Suprapubic skin (tissue), 3 donors: ENCODE data around the gene DDX25.

Source experiments
- EP300 ChIP-seq: sonication (generic); formaldehyde crosslinking; IDR thresholded peaks from one replicate; pipeline ENCODE4 v1.6.1; 2017; ENCODE audit warnings: antibody characterized with exemption
- TF ChIP-seq, protein P1 (sequence below), 2 donors: fragments of 200-600 bp in 1 of 2; fragments of 450-650 bp in 1 of 2; sonication (generic) in 1 of 2; IDR thresholded peaks; one replicate each; pipeline ENCODE4 v1.5.1; 2016 to 2019; ENCODE audit warnings: antibody characterized with exemption in 2 of 2, mild to moderate bottlenecking in 1 of 2, moderate library complexity in 1 of 2

DNA sequence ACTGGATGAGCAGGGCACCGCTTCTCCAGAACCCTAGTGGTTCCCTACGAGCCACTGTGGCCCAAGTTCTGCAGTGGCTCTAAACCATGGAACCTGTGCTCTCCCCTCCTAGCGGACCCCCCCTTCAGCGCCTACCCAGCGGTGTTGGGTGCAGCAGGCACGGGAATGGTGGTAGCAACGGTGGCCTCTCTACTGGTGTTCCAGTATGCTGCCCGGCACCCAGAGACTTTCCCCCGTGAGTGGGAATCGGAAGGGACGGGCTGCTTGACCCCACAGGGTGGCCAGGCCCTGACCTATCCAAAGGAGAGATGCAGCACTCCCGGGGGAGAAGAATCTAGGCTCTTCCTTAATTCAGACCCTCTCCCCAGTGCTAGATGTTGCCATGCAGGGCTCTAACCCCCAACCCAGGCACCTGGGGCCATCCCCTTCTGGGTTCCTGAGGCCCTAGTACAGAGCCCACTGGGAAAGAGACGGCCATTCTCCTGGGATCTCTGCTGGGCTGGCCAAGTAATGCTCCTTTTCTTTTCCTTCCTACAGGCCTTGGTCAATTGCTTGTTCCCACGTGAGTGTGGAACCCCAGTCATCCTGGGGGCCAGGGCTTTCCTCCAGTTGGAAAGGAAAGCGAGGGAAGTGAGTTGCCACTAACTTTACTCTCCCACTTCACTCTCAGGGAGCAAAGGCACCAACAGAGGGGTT lies 50.8 kb downstream of the DDX25 start:
- TF ChIP-seq, protein P1, sequence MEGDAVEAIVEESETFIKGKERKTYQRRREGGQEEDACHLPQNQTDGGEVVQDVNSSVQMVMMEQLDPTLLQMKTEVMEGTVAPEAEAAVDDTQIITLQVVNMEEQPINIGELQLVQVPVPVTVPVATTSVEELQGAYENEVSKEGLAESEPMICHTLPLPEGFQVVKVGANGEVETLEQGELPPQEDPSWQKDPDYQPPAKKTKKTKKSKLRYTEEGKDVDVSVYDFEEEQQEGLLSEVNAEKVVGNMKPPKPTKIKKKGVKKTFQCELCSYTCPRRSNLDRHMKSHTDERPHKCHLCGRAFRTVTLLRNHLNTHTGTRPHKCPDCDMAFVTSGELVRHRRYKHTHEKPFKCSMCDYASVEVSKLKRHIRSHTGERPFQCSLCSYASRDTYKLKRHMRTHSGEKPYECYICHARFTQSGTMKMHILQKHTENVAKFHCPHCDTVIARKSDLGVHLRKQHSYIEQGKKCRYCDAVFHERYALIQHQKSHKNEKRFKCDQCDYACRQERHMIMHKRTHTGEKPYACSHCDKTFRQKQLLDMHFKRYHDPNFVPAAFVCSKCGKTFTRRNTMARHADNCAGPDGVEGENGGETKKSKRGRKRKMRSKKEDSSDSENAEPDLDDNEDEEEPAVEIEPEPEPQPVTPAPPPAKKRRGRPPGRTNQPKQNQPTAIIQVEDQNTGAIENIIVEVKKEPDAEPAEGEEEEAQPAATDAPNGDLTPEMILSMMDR (IDR thresholded peaks at IDR 0.05) = no peak
- no peak for TF ChIP-seq EP300
